D721Med (cell line): Measurements from ENCODE around the gene TTLL11.

Experiments used
- DNase-seq: peaks from one replicate; pipeline ENCODE4 v3.0.0; 2011; ENCODE audit warnings: low spot score; ENCODE audit not compliant: insufficient read length
- FAIRE-seq: peaks from 2 replicates; lab custom pipeline; 2011; peaks lifted over from hg19 to GRCh38; lab: Jason Lieb, UNC
- CTCF ChIP-seq: IDR thresholded peaks from 2 replicates; pipeline ENCODE4 v1.5.1; 2012; ENCODE audit warnings: mild to moderate bottlenecking, control low read depth; ENCODE audit not compliant: insufficient read depth; ENCODE audit errors: missing control alignments

Gene TTLL11

GRCh38 chr9:121942313-121942712, 150.8 kb downstream of the TTLL11 start:
- FAIRE-seq, result no peak
- DNase-seq, result no peak
- TF ChIP-seq CTCF, result no peak

GRCh38 chr9:121939643-121940042, 153.5 kb downstream of the TTLL11 start:
- FAIRE-seq (no peak), DNase-seq (no peak)
- TF ChIP-seq CTCF, result no peak

- no peak for FAIRE-seq
- no peak for TF ChIP-seq CTCF
- no peak for DNase-seq
Observed at GRCh38 chr9:121938621-121939020, 154.5 kb downstream of the TTLL11 start.

GRCh38 chr9:121937240-121937639, 155.9 kb downstream of the TTLL11 start:
- FAIRE-seq, result no peak
- TF ChIP-seq CTCF, result no peak
- no peak for DNase-seq

- no peak for DNase-seq
- FAIRE-seq, result no peak
- no peak for TF ChIP-seq CTCF
Observed at GRCh38 chr9:121935739-121936138, 157.4 kb downstream of the TTLL11 start.

- no peak for DNase-seq
- TF ChIP-seq CTCF, result no peak
- no peak for FAIRE-seq
Observed at GRCh38 chr9:121930956-121931355, 162.2 kb downstream of the TTLL11 start.

- peak; percentile 42 for TF ChIP-seq CTCF
- no peak for FAIRE-seq
- no peak for DNase-seq
Observed at GRCh38 chr9:121929893-121930875, 162.9 kb downstream of the TTLL11 start.
